Mesothelial cell of epicardium (in vitro differentiated cells): ENCODE results near the gene SLC6A6. TPM values are rescaled to one million over a fixed set of nuclear protein-coding genes. Genes with fewer than 3 reads are reported as not detected.
A peak's percentile ranks its signal among the peaks of the same experiment; 100 is the strongest.

Experiments used
- DNase-seq, 2 experiments: peaks; one replicate each; pipeline ENCODE4 v3.0.0; 2021; ENCODE audit warnings: low spot score in 2 of 2; ENCODE audit not compliant: unreplicated experiment in 2 of 2
- H3K27ac Mint-ChIP-seq: 2 replicates; pipeline ENCODE4 v1.8.0; 2021; ENCODE audit warnings: mixed read lengths
- H3K27me3 Mint-ChIP-seq: 2 replicates; pipeline ENCODE4 v1.8.0; 2021; ENCODE audit warnings: low read depth, mixed read lengths
- H3K36me3 Mint-ChIP-seq: 2 replicates; pipeline ENCODE4 v1.8.0; 2021; ENCODE audit warnings: mixed read lengths
- H3K4me1 Mint-ChIP-seq: 2 replicates; pipeline ENCODE4 v1.8.0; 2021; ENCODE audit warnings: mixed read lengths
- H3K4me3 Mint-ChIP-seq: 2 replicates; pipeline ENCODE4 v1.8.0; 2021; ENCODE audit warnings: mild to moderate bottlenecking, moderate library complexity, mixed read lengths
- H3K9me3 Mint-ChIP-seq: 2 replicates; pipeline ENCODE4 v1.8.0; 2021; ENCODE audit warnings: mixed read lengths
- total RNA-seq: library from RNA; stranded (reverse); gene quantifications from 3 replicates; pipeline ENCODE4 v1.2.1, GENCODE V29; 2021
- TF ChIP-seq, protein P1 (sequence below): fragments of 200-600 bp; sonication (generic); IDR thresholded peaks from one replicate; pipeline ENCODE4 v1.5.0; 2021; ENCODE audit warnings: antibody characterized with exemption; ENCODE audit not compliant: unreplicated experiment

The SLC6A6 gene
- total RNA-seq, 1 donor from 2014 or later: 21.2 TPM

DNA sequence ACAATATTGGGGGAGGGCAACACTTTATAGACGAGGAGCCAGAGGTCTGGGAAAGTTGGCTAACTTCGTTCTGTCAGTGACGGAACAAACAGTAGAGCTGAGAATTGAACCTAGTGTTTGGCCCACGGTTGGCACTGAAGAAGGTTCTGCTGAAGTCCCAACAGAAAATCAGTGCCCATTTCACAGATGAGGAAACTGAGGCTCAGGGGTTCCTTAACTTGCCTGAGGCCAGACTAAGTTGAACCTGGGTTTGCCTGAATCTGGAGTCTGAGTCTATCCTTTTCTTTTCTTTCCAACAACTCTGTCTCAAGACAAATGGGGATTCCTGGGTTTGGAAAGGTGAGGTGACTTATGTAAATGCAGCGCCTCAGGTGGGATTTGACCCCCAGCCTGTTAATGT, 55.1 kb downstream of the SLC6A6 start:
- DNase-seq: no peak
- Mint-ChIP-seq H3K9me3 (no peaks in the 10 kb centered on the region), H3K4me3 (no peak overlapping the region), H3K4me1 (peaks cover 16% of the 10 kb centered on the region), H3K36me3 (peaks cover 7% of the 10 kb centered on the region), H3K27me3 (no peaks in the 10 kb centered on the region), H3K27ac (no peak overlapping the region)
- TF ChIP-seq, protein P1, sequence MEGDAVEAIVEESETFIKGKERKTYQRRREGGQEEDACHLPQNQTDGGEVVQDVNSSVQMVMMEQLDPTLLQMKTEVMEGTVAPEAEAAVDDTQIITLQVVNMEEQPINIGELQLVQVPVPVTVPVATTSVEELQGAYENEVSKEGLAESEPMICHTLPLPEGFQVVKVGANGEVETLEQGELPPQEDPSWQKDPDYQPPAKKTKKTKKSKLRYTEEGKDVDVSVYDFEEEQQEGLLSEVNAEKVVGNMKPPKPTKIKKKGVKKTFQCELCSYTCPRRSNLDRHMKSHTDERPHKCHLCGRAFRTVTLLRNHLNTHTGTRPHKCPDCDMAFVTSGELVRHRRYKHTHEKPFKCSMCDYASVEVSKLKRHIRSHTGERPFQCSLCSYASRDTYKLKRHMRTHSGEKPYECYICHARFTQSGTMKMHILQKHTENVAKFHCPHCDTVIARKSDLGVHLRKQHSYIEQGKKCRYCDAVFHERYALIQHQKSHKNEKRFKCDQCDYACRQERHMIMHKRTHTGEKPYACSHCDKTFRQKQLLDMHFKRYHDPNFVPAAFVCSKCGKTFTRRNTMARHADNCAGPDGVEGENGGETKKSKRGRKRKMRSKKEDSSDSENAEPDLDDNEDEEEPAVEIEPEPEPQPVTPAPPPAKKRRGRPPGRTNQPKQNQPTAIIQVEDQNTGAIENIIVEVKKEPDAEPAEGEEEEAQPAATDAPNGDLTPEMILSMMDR: no peak

DNA sequence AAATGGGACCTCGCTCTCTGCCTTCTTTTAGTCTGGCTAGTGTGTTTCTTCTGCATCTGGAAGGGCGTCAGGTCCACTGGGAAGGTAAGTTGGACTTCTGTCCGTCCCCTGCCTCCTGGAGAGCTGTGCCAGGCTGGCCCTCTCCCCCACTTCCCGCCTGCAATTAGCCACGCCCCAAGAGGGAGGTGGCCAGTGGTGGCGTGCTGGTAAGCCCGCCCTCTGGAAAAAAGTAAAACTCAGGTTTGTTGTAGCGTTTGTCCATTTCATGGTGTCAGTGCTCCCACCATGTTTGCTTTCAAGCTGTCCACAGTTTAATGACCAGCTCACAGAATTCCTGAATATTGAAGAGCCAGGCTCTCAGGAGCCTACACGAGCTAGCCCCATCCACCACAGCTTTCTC, 55.6 kb downstream of the SLC6A6 start:
- H3K4me3 Mint-ChIP-seq: no peak overlapping the region
- peaks cover 7% of the 10 kb centered on the region for H3K36me3 Mint-ChIP-seq
- peaks cover 16% of the 10 kb centered on the region for H3K4me1 Mint-ChIP-seq
- TF ChIP-seq, protein P1: no peak
- no peaks in the 10 kb centered on the region for H3K27me3 Mint-ChIP-seq
- H3K27ac Mint-ChIP-seq: peak overlapping the region; percentile 16
- H3K9me3 Mint-ChIP-seq: no peaks in the 10 kb centered on the region
- DNase-seq: no peak

GRCh38 chr3:14458434-14459275, 56.2 kb downstream of the SLC6A6 start:
- H3K27me3 Mint-ChIP-seq: no peaks in the 10 kb centered on the region
- TF ChIP-seq, protein P1: no peak
- no peak for DNase-seq
- H3K4me3 Mint-ChIP-seq: no peak overlapping the region
- peaks cover 9% of the 10 kb centered on the region for H3K36me3 Mint-ChIP-seq
- no peaks in the 10 kb centered on the region for H3K9me3 Mint-ChIP-seq
- H3K27ac Mint-ChIP-seq: peak overlapping the region; percentile 6
- H3K4me1 Mint-ChIP-seq: peaks cover 15% of the 10 kb centered on the region

GRCh38 chr3:14459384-14459783, 57.0 kb downstream of the SLC6A6 start:
- no peak overlapping the region for H3K27ac Mint-ChIP-seq
- no peak for DNase-seq
- H3K9me3 Mint-ChIP-seq: no peaks in the 10 kb centered on the region
- peaks cover 9% of the 10 kb centered on the region for H3K36me3 Mint-ChIP-seq
- no peak overlapping the region for H3K4me3 Mint-ChIP-seq
- no peaks in the 10 kb centered on the region for H3K27me3 Mint-ChIP-seq
- peaks cover 8% of the 10 kb centered on the region for H3K4me1 Mint-ChIP-seq
- TF ChIP-seq, protein P1: no peak

DNA sequence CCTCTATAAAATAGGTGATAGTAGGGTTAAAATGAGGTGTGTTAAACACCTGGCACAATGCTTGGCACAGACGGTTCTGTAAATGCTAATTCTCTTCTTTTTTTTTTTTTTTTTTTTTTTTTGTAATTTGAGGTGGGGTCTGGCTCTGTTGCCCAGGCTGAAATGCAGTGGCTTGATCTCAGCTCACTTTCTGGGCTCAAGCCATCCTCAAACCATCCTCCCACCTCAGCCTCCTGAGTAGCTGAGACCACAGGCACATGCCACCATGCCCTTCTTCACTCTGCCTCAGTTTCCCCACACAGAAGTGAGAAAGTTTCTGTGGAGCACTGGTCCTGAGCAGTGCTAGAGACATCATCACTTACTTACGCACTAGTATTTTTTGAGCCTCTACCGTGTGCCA, 57.4 kb downstream of the SLC6A6 start:
- H3K27me3 Mint-ChIP-seq: no peaks in the 10 kb centered on the region
- no peak overlapping the region for H3K27ac Mint-ChIP-seq
- TF ChIP-seq, protein P1: no peak
- H3K4me3 Mint-ChIP-seq: no peak overlapping the region
- no peak for DNase-seq
- peaks cover 4% of the 10 kb centered on the region for H3K4me1 Mint-ChIP-seq
- H3K36me3 Mint-ChIP-seq: peaks cover 9% of the 10 kb centered on the region
- no peaks in the 10 kb centered on the region for H3K9me3 Mint-ChIP-seq
